Measurements from ENCODE around the gene RIOK3.
A peak's percentile ranks its signal among the peaks of the same experiment; 100 is the strongest.
"Not testable (repeated sequence)": the region's sequence is repeated elsewhere in the genome, so short reads cannot be mapped to it uniquely, and the experiment has no call there.

Gene RIOK3

GRCh38 chr18:23506393-23506792 lies 53.3 kb downstream of the RIOK3 start:
- TF ChIP-seq ZFX (IDR thresholded peaks at IDR 0.05): no peak
- H3K27ac ChIP-seq: no peak overlapping the region

GRCh38 chr18:23510923-23511322 lies 57.8 kb downstream of the RIOK3 start:
- not testable (repeated sequence) for H3K27ac ChIP-seq

- not testable (repeated sequence) for H3K27ac ChIP-seq
Observed at GRCh38 chr18:23512216-23512615, 59.1 kb downstream of the RIOK3 start.

GRCh38 chr18:23512641-23513040 lies 59.6 kb downstream of the RIOK3 start:
- no peak overlapping the region for H3K27ac ChIP-seq
- TF ChIP-seq CTCF (conservative IDR thresholded peaks at IDR 0.05) (no peak), ZFX (IDR thresholded peaks at IDR 0.05) (no peak)

- TF ChIP-seq ZFX (IDR thresholded peaks at IDR 0.05) (no peak), CTCF (conservative IDR thresholded peaks at IDR 0.05) (peak; percentile 97)
- no peak overlapping the region for H3K27ac ChIP-seq
Observed at GRCh38 chr18:23515911-23516546, 62.9 kb downstream of the RIOK3 start.

GRCh38 chr18:23519734-23520133 lies 66.6 kb downstream of the RIOK3 start:
- TF ChIP-seq CTCF (conservative IDR thresholded peaks at IDR 0.05) (no peak), ZFX (IDR thresholded peaks at IDR 0.05) (no peak)
- H3K27ac ChIP-seq: no peak overlapping the region

- no peak overlapping the region for H3K27ac ChIP-seq
- no peak for TF ChIP-seq CTCF (conservative IDR thresholded peaks at IDR 0.05)
- TF ChIP-seq ZFX (IDR thresholded peaks at IDR 0.05): no peak
Observed at GRCh38 chr18:23521271-23521670, 68.2 kb downstream of the RIOK3 start.

GRCh38 chr18:23521907-23522306 lies 68.8 kb downstream of the RIOK3 start:
- TF ChIP-seq ZFX (IDR thresholded peaks at IDR 0.05): no peak
- H3K27ac ChIP-seq: no peak overlapping the region

- no peak overlapping the region for H3K27ac ChIP-seq
Observed at GRCh38 chr18:23523429-23524212, 70.5 kb downstream of the RIOK3 start.

More at GRCh38 chr18:23523429-23524212, 70.5 kb downstream of the RIOK3 start:
- TF ChIP-seq CTCF (conservative IDR thresholded peaks at IDR 0.05) (no peak), ZFX (IDR thresholded peaks at IDR 0.05) (no peak)
